OCI-LY7 (cell line): ENCODE results near the gene CADM2. TPM values are rescaled to one million over a fixed set of nuclear protein-coding genes. Genes with fewer than 3 reads are reported as not detected.

Source experiments
- BruUV-seq: library from RNA; stranded (reverse); fragments of 400-500 nt; replicated peaks from 2 replicates; lab custom pipeline; 2021; lab: Mats Ljungman, UMichigan
- CTCF ChIA-PET: fragments of 300-600 bp; sonication (Branson Sonifier 250); formaldehyde crosslinking; loops from one replicate; lab custom pipeline; 2022; ENCODE audit warnings: antibody characterized with exemption; ENCODE audit not compliant: unreplicated experiment; lab: Charles Lee
- POLR2A ChIA-PET: fragments of 300-600 bp; sonication (Branson Sonifier 250); formaldehyde crosslinking; loops from one replicate; lab custom pipeline; 2022; ENCODE audit warnings: antibody characterized with exemption; lab: Charles Lee
- DNase-seq: peaks from one replicate; pipeline ENCODE4 v3.0.0-alpha.2; 2015; ENCODE audit warnings: low spot score
- H2AFZ ChIP-seq: fragments of 200-600 bp; sonication (generic), shearing (Covaris generic); 2 replicates; pipeline ENCODE4 v1.6.1; 2014; ENCODE audit warnings: mild to moderate bottlenecking, antibody characterized with exemption, low read length, moderate library complexity
- H3K27ac ChIP-seq: fragments of 200-600 bp; sonication (generic); 2 replicates; pipeline ENCODE4 v1.5.1; 2014; ENCODE audit warnings: mixed run types, low read depth, mild to moderate bottlenecking, moderate library complexity, low read length, inconsistent platforms; ENCODE audit not compliant: poor library complexity, severe bottlenecking
- H3K36me3 ChIP-seq: fragments of 200-600 bp; sonication (generic); 2 replicates; pipeline ENCODE4 v1.6.1; 2014; ENCODE audit warnings: mild to moderate bottlenecking, antibody characterized with exemption, low read length, moderate library complexity, mixed read lengths; ENCODE audit not compliant: insufficient read depth
- H3K4me1 ChIP-seq: fragments of 200-600 bp; sonication (generic); 2 replicates; pipeline ENCODE4 v1.5.1; 2014; ENCODE audit warnings: mild to moderate bottlenecking, low read length; ENCODE audit not compliant: insufficient read depth, poor library complexity, severe bottlenecking
- H3K4me2 ChIP-seq: fragments of 200-600 bp; sonication (generic); 2 replicates; pipeline ENCODE4 v1.6.1; 2014; ENCODE audit warnings: mild to moderate bottlenecking, low read length
- H3K4me3 ChIP-seq: fragments of 200-600 bp; sonication (generic); 2 replicates; pipeline ENCODE4 v1.5.1; 2014; ENCODE audit warnings: mild to moderate bottlenecking, low read depth, low read length; ENCODE audit not compliant: poor library complexity, severe bottlenecking
- H3K79me2 ChIP-seq: fragments of 200-600 bp; sonication (generic); 2 replicates; pipeline ENCODE4 v1.6.1; 2016; ENCODE audit warnings: low read depth, mild to moderate bottlenecking, low read length, moderate library complexity, mixed read lengths; ENCODE audit not compliant: insufficient read depth
- H3K9me2 ChIP-seq: fragments of 200-600 bp; sonication (generic); 2 replicates; pipeline ENCODE4 v1.6.1; 2016; ENCODE audit warnings: mild to moderate bottlenecking, low read length, mixed read lengths; ENCODE audit not compliant: insufficient read depth
- H3K9me3 ChIP-seq: fragments of 200-600 bp; sonication (generic); 2 replicates; pipeline ENCODE4 v1.6.1; 2014; ENCODE audit warnings: mild to moderate bottlenecking, mixed run types, low read length, mixed read lengths
- H4K20me1 ChIP-seq: fragments of 200-600 bp; sonication (generic); 2 replicates; pipeline ENCODE4 v1.6.1; 2014; ENCODE audit warnings: mild to moderate bottlenecking, antibody characterized with exemption, low read length, moderate library complexity, mixed read lengths; ENCODE audit not compliant: insufficient read depth
- EZH2phosphoT487 ChIP-seq: fragments of 200-600 bp; sonication (generic); IDR thresholded peaks from 2 replicates; pipeline ENCODE4 v1.6.1; 2018; ENCODE audit warnings: low read depth, borderline replicate concordance, mild to moderate bottlenecking, mixed run types, antibody characterized with exemption, low read length, moderate library complexity, mixed read lengths
- intact Hi-C: fragments of 100-400 bp; cut with micrococcal nuclease; formaldehyde crosslinking; loops from one replicate; pipeline ENCODE4 v1.10.0; 2022; ENCODE audit not compliant: unreplicated experiment
- total RNA-seq, 2 experiments: library from RNA; depleted of rRNA in 1 of 2; stranded (reverse); fragments of >200 nt in 1 of 2; shearing (Covaris generic) in 1 of 2; gene quantifications; 2 replicates each; pipeline ENCODE4 v1.2.3, GENCODE V29; 2014 to 2022
- TF ChIP-seq, protein P1 (sequence below): fragments of 200-600 bp; sonication (generic); conservative IDR thresholded peaks from 2 replicates; pipeline ENCODE4 v1.5.1; 2014; ENCODE audit warnings: mild to moderate bottlenecking, antibody characterized with exemption, low read length, moderate library complexity, mixed read lengths

The CADM2 gene
- total RNA-seq, 2 experiments from 2014 or later, result not detected

DNA sequence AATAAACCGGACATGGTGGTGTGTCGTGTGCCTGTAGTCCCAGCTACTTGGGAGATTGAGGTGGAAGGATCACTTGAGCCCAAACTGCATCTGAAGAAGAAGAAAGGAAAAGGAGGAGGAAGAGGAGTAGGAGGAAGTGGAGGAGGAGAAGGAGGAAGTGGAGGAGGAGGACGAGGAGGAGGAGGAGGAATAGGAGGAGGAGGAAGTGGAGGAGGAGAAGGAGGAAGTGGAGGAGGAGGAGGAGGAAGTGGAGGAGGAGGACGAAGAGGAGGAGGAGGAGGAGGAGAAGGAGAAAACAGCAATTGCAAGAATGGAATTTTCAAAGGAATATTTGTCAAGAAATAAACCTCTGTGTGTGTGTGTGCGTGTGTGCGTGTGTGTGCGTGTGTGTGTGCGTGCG, 528.6 kb downstream of the CADM2 start:
- BruUV-seq, result no TSS peak
- POLR2A ChIA-PET, result no interaction called here
- Histone ChIP-seq H3K27ac (no peak overlapping the region), H3K4me2 (no peak overlapping the region), H3K4me1 (no peaks in the 10 kb centered on the region), H4K20me1 (no peaks in the 10 kb centered on the region), H3K4me3 (no peak overlapping the region), H3K36me3 (no peaks in the 10 kb centered on the region), H2AFZ (no peak overlapping the region), H3K9me3 (no peaks in the 10 kb centered on the region; the same call in 1 of the 2 replicates), H3K79me2 (no peaks in the 10 kb centered on the region), H3K9me2 (no peaks in the 10 kb centered on the region)
- intact Hi-C loops, result no loop called here
- no peak for DNase-seq
- CTCF ChIA-PET, result no interaction called here
- TF ChIP-seq, protein P1, sequence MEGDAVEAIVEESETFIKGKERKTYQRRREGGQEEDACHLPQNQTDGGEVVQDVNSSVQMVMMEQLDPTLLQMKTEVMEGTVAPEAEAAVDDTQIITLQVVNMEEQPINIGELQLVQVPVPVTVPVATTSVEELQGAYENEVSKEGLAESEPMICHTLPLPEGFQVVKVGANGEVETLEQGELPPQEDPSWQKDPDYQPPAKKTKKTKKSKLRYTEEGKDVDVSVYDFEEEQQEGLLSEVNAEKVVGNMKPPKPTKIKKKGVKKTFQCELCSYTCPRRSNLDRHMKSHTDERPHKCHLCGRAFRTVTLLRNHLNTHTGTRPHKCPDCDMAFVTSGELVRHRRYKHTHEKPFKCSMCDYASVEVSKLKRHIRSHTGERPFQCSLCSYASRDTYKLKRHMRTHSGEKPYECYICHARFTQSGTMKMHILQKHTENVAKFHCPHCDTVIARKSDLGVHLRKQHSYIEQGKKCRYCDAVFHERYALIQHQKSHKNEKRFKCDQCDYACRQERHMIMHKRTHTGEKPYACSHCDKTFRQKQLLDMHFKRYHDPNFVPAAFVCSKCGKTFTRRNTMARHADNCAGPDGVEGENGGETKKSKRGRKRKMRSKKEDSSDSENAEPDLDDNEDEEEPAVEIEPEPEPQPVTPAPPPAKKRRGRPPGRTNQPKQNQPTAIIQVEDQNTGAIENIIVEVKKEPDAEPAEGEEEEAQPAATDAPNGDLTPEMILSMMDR, result no peak
- TF ChIP-seq EZH2phosphoT487, result no peak

DNA sequence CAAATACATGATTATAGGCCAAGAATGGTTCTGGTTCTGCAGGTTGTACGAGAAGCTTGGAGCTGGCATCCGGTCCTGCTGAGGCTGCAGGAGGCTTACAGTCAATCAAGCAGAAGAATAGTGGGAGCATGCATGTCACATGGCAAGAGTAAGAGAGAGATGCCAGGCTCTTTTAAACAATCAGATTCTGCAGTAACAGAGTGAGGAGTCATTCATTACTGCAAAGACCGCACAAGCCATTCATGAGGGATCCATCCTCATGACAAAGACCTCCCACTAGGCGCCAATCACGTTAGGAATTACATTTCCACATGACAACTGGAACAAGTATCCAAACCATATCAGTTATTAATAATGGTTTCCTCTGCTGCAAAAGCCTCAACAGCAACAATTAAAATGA, 536.8 kb downstream of the CADM2 start:
- no peaks in the 10 kb centered on the region for H4K20me1 ChIP-seq
- CTCF ChIA-PET, result no interaction called here
- TF ChIP-seq, protein P1, result no peak
- TF ChIP-seq EZH2phosphoT487, result no peak

DNA sequence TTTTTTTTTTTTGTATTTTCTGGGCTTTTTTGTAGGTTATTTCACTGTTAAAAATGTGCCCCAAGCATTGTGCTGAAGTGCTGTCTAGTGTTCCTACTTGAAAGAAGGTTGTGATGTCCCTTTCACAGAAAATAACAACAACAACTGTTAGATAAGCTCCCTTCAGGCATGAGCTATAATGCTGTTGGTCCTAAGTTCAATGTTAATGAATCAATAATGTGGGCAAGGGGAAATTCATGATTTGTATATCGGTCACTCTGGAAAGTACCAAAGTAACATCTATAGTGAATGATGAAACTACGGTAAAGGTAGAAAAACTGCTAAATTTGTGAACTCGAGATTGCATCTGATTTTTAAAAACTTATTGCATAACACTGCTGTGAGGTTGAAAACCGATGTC, 539.4 kb downstream of the CADM2 start:
- Histone ChIP-seq H3K36me3 (no peaks in the 10 kb centered on the region), H3K79me2 (no peaks in the 10 kb centered on the region), H2AFZ (no peak overlapping the region), H3K4me2 (no peak overlapping the region), H3K4me3 (no peak overlapping the region), H4K20me1 (no peaks in the 10 kb centered on the region), H3K9me2 (no peaks in the 10 kb centered on the region), H3K27ac (no peak overlapping the region), H3K4me1 (no peaks in the 10 kb centered on the region), H3K9me3 (no peaks in the 10 kb centered on the region)
- no peak for TF ChIP-seq EZH2phosphoT487
- TF ChIP-seq, protein P1, result no peak
- ChIA-PET CTCF (no interaction called here), POLR2A (interaction anchor here (1.3 kb wide), 1 partner anchor 8 kb away, joined by 4 read pairs; no protein-coding TSS in a partner anchor)
- intact Hi-C loops, result no loop called here
- no TSS peak for BruUV-seq
- no peak for DNase-seq

More for the DNA sequence above, 536.8 kb downstream of the CADM2 start:
- intact Hi-C loops, result no loop called here
- H3K4me3 ChIP-seq, result no peak overlapping the region
- no peak overlapping the region for H3K4me2 ChIP-seq
- H3K27ac ChIP-seq, result no peak overlapping the region
- no peaks in the 10 kb centered on the region for H3K9me2 ChIP-seq
- no peak for DNase-seq
- no peaks in the 10 kb centered on the region for H3K9me3 ChIP-seq
- H2AFZ ChIP-seq, result no peak overlapping the region
- POLR2A ChIA-PET, result no interaction called here
- no peaks in the 10 kb centered on the region for H3K79me2 ChIP-seq
- no peaks in the 10 kb centered on the region for H3K36me3 ChIP-seq
- BruUV-seq, result no TSS peak
- no peaks in the 10 kb centered on the region for H3K4me1 ChIP-seq
